ENCODE results near the gene COPG1.

DNA sequence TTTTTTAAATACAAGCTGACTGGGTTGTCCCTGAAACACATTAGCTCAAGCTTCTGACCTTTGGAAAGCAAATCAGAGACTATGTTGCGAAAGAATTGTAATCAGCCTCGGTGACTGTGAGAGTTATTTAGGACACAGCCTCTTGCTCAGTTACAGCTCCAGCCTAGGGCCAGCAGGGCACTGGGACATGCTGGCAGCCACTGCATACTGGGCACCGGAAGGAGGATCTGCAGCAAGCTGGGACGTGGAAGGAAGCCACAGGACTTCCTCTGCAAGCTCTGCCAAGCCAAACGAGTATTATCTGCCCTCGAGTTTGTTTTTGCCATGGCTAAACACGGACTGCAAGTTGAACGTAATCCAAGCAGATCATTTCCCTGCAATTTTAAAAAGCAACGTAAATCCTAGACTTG lies 24.4 kb upstream of the COPG1 start:
- TF ChIP-seq, protein P1, sequence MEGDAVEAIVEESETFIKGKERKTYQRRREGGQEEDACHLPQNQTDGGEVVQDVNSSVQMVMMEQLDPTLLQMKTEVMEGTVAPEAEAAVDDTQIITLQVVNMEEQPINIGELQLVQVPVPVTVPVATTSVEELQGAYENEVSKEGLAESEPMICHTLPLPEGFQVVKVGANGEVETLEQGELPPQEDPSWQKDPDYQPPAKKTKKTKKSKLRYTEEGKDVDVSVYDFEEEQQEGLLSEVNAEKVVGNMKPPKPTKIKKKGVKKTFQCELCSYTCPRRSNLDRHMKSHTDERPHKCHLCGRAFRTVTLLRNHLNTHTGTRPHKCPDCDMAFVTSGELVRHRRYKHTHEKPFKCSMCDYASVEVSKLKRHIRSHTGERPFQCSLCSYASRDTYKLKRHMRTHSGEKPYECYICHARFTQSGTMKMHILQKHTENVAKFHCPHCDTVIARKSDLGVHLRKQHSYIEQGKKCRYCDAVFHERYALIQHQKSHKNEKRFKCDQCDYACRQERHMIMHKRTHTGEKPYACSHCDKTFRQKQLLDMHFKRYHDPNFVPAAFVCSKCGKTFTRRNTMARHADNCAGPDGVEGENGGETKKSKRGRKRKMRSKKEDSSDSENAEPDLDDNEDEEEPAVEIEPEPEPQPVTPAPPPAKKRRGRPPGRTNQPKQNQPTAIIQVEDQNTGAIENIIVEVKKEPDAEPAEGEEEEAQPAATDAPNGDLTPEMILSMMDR (IDR thresholded peaks at IDR 0.05), result no peak
- no peak for TF ChIP-seq POLR2A (IDR thresholded peaks at IDR 0.05)
